ENCODE results near the gene PPP1R3E. TPM values are rescaled to one million over a fixed set of nuclear protein-coding genes. Genes with fewer than 3 reads are reported as not detected.

The PPP1R3E gene
- 10 to 100 TPM in 1 of 2 donors, 1 to 10 TPM in 1; 5.2 to 12.7 TPM for polyA plus RNA-seq

DNA sequence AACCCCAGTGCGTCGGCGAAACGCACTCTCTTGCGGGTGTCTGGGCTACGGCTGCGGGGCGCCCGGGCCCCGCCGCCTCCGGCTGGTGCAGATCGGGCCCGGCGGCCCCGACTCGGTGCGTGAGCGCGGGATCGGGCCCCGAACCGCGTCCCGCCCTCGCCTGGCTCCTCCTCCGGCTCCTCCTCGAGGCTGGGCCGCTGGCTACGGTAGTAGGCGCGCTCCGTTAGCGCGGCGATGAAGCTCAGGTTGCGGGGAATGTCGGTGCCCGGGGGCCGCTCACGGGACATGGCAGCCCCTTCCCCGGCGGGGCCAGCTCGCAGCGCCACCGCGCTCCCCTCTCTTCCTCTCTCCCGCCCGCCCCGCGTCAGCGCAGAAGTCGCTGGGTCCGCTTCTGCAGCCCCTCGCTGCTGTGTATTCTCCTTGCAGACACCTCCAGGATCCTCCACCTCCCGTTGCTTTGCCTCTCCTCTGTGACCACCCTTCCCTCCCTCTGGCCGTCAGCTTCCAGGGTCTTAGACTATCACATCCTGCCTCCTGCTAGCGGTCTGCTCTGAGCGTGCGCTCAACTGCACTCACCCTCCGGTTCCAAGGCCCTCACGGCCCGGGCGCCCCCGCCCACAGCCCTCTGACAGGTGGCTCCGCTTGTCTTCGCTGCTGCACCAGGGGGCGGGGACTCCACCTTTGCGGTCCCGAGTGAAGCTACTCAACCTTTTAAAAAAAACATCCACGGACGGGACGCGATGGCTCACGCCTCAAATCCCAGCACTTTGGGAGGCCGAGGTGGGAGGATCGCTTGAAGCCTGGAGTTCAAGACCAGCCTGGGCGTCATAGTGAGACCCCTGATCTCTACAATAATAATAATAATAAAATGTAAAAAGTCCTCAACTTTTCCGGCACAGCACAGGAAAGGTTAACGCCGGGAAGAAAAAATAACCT lies at the start of gene PPP1R3E:
PPP1R3E (minus strand) TSS at position 570 of the 936 bp plus-strand sequence; CDS start at position 287, 283 bp downstream.
- Histone ChIP-seq H3K36me3 (ENCODE audit: control insufficient read depth in 2 of 2, insufficient read depth in 2 of 2, low read length in 1 of 2) (no peaks in the 10 kb centered on the region), H3K27me3 (ENCODE audit: control insufficient read depth in 1 of 2, insufficient read depth in 2 of 2, low read length in 2 of 2) (no peaks in the 10 kb centered on the region), H3K27ac (ENCODE audit: low read depth in 2 of 2, low read length in 1 of 2) (peak within 1 kb of the TSS; percentile 98 to 100), H3K9me3 (ENCODE audit: control insufficient read depth in 2 of 2, insufficient read depth in 1 of 2, low read depth in 1 of 2, low read length in 1 of 2) (no peaks in the 10 kb centered on the region), H3K4me3 (ENCODE audit: low read depth in 1 of 2, low read length in 2 of 2) (peak within 1 kb of the TSS; percentile 54 to 68), H3K4me1 (ENCODE audit: control insufficient read depth in 2 of 2, insufficient read depth in 2 of 2, low read length in 1 of 2) (peaks cover under 1 to 3% of the 10 kb centered on the region in 2 donors)
- whole genome bisulfite sequencing, 2 donors, result 2% methylated on average over 69 to 81 of the region's 81 CpGs

GRCh38 chr14:23351681-23352505 lies 49.2 kb upstream of the PPP1R3E start:
- WGBS, 2 donors, result 10 to 12% methylated on average over 46 to 61 of the region's 61 CpGs
- H3K27me3 ChIP-seq (ENCODE audit: control insufficient read depth in 1 of 2, insufficient read depth in 2 of 2, low read length in 2 of 2), result no peaks in the 10 kb centered on the region
- H3K4me3 ChIP-seq (ENCODE audit: low read depth in 1 of 2, low read length in 2 of 2), result peak overlapping the region; percentile 20 to 52

DNA sequence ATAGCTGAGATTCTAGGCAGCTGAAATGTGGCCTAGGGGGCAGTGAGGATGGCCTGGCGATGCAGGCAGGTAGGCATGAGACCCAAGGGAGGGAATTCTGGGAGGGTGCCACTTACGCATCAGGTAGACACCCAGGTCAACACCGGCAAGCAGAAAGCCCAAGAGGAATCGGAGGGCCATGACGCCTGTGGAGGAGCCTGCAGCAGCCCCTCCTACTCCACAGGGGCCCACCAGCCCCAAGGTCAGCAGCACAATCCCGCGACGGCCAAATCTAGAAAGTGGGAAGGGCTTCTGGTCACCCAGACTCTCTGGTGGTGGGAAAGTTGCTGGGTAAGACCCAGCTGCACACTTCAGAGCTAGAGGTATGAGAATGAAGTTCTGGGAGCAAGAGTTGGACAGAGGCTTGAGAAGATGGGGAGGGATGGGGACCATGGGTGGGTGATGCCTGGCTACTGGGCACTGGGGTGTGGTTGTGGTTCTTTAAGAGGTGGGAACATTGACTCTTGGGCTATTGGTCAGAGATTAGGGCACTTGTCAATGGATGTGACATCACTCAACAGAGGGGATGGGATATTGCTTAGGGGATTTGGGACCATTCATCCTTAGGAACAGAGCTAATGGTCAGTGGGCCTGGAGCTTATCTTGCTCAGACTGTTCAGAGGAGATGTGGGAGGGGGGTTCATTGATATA lies 46.6 kb upstream of the PPP1R3E start:
- no peak overlapping the region for H3K4me3 ChIP-seq (ENCODE audit: low read depth in 1 of 2, low read length in 2 of 2)
- no peaks in the 10 kb centered on the region for H3K27me3 ChIP-seq (ENCODE audit: control insufficient read depth in 1 of 2, insufficient read depth in 2 of 2, low read length in 2 of 2)
- H3K36me3 ChIP-seq (ENCODE audit: control insufficient read depth in 2 of 2, insufficient read depth in 2 of 2, low read length in 1 of 2), result no peaks in the 10 kb centered on the region
- H3K9me3 ChIP-seq (ENCODE audit: control insufficient read depth in 2 of 2, insufficient read depth in 1 of 2, low read depth in 1 of 2, low read length in 1 of 2), result no peaks in the 10 kb centered on the region
- 85 to 92% methylated on average over 8 of the region's 8 CpGs for WGBS, 2 donors
- H3K4me1 ChIP-seq (ENCODE audit: control insufficient read depth in 2 of 2, insufficient read depth in 2 of 2, low read length in 1 of 2), result peaks cover 7 to 11% of the 10 kb centered on the region in 2 donors
- no peak overlapping the region for H3K27ac ChIP-seq (ENCODE audit: low read depth in 2 of 2, low read length in 1 of 2)

More at GRCh38 chr14:23351681-23352505, 49.2 kb upstream of the PPP1R3E start:
- Histone ChIP-seq H3K27ac (ENCODE audit: low read depth in 2 of 2, low read length in 1 of 2) (no peak overlapping the region), H3K4me1 (ENCODE audit: control insufficient read depth in 2 of 2, insufficient read depth in 2 of 2, low read length in 1 of 2) (peaks cover 7 to 11% of the 10 kb centered on the region in 2 donors), H3K9me3 (ENCODE audit: control insufficient read depth in 2 of 2, insufficient read depth in 1 of 2, low read depth in 1 of 2, low read length in 1 of 2) (no peaks in the 10 kb centered on the region), H3K36me3 (ENCODE audit: control insufficient read depth in 2 of 2, insufficient read depth in 2 of 2, low read length in 1 of 2) (no peaks in the 10 kb centered on the region)

- Histone ChIP-seq H3K4me1 (ENCODE audit: control insufficient read depth in 2 of 2, insufficient read depth in 2 of 2, low read length in 1 of 2) (peaks cover 7 to 11% of the 10 kb centered on the region in 2 donors), H3K9me3 (ENCODE audit: control insufficient read depth in 2 of 2, insufficient read depth in 1 of 2, low read depth in 1 of 2, low read length in 1 of 2) (no peaks in the 10 kb centered on the region), H3K27me3 (ENCODE audit: control insufficient read depth in 1 of 2, insufficient read depth in 2 of 2, low read length in 2 of 2) (no peaks in the 10 kb centered on the region), H3K4me3 (ENCODE audit: low read depth in 1 of 2, low read length in 2 of 2) (no peak overlapping the region), H3K36me3 (ENCODE audit: control insufficient read depth in 2 of 2, insufficient read depth in 2 of 2, low read length in 1 of 2) (no peaks in the 10 kb centered on the region), H3K27ac (ENCODE audit: low read depth in 2 of 2, low read length in 1 of 2) (no peak overlapping the region)
- WGBS, 2 donors, result 91 to 94% methylated on average over 6 of the region's 6 CpGs
Measured at GRCh38 chr14:23348297-23348655, 45.6 kb upstream of the PPP1R3E start.

DNA sequence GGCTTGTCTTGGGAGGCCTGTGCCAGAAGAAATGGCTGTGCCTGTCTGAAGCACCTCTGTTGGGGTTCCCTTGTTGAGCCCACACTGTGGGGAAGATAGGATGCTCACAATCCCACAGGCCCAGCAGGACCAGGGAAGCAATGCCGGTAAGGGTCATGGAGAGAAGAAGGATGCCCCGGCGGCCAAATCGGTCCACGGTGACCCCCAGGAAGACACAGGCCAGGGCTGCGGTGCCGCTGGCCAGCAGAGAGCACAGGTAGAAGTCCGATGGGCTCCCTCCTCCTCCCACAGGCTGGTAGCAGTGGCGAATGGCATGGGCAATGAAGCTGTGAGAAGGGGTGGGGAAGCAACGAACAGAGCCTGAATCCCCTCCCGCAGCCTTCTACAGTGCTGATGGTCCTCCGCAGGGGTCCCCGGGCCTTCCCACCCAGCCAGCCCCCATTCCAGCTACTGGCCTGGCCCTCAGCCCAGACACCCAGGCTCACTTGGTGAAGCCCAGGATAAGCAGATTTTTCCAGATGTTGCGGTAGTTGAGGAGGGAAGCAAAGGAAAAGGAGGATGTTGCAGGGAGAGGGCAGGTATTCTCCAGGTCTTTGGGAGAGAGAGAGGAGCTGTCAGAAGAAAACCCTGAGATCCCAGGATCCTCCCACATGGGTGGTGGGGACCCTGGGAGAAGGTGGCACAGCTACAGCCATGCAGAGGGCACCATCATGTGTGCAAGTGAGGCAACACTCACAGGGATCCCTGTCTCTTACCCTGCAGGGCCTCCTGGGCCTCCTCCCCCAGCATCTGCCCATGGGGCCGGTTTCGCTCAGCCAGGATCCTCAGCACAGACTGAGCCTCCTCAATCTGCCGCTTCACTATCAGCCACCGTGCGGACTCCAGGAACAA lies 45.0 kb upstream of the PPP1R3E start:
- Histone ChIP-seq H3K4me1 (ENCODE audit: control insufficient read depth in 2 of 2, insufficient read depth in 2 of 2, low read length in 1 of 2) (peaks cover 7 to 11% of the 10 kb centered on the region in 2 donors), H3K36me3 (ENCODE audit: control insufficient read depth in 2 of 2, insufficient read depth in 2 of 2, low read length in 1 of 2) (no peaks in the 10 kb centered on the region), H3K27me3 (ENCODE audit: control insufficient read depth in 1 of 2, insufficient read depth in 2 of 2, low read length in 2 of 2) (no peaks in the 10 kb centered on the region), H3K9me3 (ENCODE audit: control insufficient read depth in 2 of 2, insufficient read depth in 1 of 2, low read depth in 1 of 2, low read length in 1 of 2) (no peaks in the 10 kb centered on the region), H3K4me3 (ENCODE audit: low read depth in 1 of 2, low read length in 2 of 2) (no peak overlapping the region), H3K27ac (ENCODE audit: low read depth in 2 of 2, low read length in 1 of 2) (no peak overlapping the region)
- 94% methylated on average over 18 to 19 of the region's 19 CpGs for WGBS, 2 donors

GRCh38 chr14:23346693-23347405 lies 44.2 kb upstream of the PPP1R3E start:
- peaks cover 3 to 4% of the 10 kb centered on the region in 2 donors for H3K4me1 ChIP-seq (ENCODE audit: control insufficient read depth in 2 of 2, insufficient read depth in 2 of 2, low read length in 1 of 2)
- H3K27me3 ChIP-seq (ENCODE audit: control insufficient read depth in 1 of 2, insufficient read depth in 2 of 2, low read length in 2 of 2), result no peaks in the 10 kb centered on the region
- no peaks in the 10 kb centered on the region for H3K36me3 ChIP-seq (ENCODE audit: control insufficient read depth in 2 of 2, insufficient read depth in 2 of 2, low read length in 1 of 2)
- 85 to 86% methylated on average over 27 of the region's 27 CpGs for WGBS, 2 donors
- no peak overlapping the region for H3K27ac ChIP-seq (ENCODE audit: low read depth in 2 of 2, low read length in 1 of 2)
- H3K4me3 ChIP-seq (ENCODE audit: low read depth in 1 of 2, low read length in 2 of 2), result no peak overlapping the region
- H3K9me3 ChIP-seq (ENCODE audit: control insufficient read depth in 2 of 2, insufficient read depth in 1 of 2, low read depth in 1 of 2, low read length in 1 of 2), result no peaks in the 10 kb centered on the region

GRCh38 chr14:23345987-23346692 lies 43.5 kb upstream of the PPP1R3E start:
- H3K36me3 ChIP-seq (ENCODE audit: control insufficient read depth in 2 of 2, insufficient read depth in 2 of 2, low read length in 1 of 2), result no peaks in the 10 kb centered on the region
- no peaks in the 10 kb centered on the region for H3K9me3 ChIP-seq (ENCODE audit: control insufficient read depth in 2 of 2, insufficient read depth in 1 of 2, low read depth in 1 of 2, low read length in 1 of 2)
- WGBS, 2 donors, result 80 to 81% methylated on average over 13 of the region's 13 CpGs
- H3K4me3 ChIP-seq (ENCODE audit: low read depth in 1 of 2, low read length in 2 of 2), result no peak overlapping the region
- H3K27ac ChIP-seq (ENCODE audit: low read depth in 2 of 2, low read length in 1 of 2), result no peak overlapping the region
- H3K4me1 ChIP-seq (ENCODE audit: control insufficient read depth in 2 of 2, insufficient read depth in 2 of 2, low read length in 1 of 2), result no peaks in the 10 kb centered on the region
- no peaks in the 10 kb centered on the region for H3K27me3 ChIP-seq (ENCODE audit: control insufficient read depth in 1 of 2, insufficient read depth in 2 of 2, low read length in 2 of 2)

DNA sequence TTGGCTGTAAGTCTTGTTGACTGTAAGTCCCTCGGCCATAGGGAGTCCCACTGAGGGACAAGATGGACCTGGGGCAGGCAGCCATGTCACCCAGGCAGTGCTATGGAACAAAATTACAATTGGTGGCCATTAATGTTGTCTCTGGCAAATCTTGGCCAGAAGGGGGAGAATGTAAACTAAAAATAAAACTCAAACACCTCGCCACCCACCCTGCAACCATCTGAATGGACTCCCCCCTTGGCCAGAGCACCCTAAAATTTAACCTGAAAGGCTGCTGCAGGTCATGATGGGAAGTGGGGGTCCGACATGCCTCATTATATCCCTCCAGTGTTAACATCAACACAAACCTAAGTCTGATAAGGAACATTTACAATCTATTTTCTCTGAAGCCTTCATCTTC lies 41.8 kb upstream of the PPP1R3E start:
- Histone ChIP-seq H3K36me3 (ENCODE audit: control insufficient read depth in 2 of 2, insufficient read depth in 2 of 2, low read length in 1 of 2) (no peaks in the 10 kb centered on the region), H3K27me3 (ENCODE audit: control insufficient read depth in 1 of 2, insufficient read depth in 2 of 2, low read length in 2 of 2) (no peaks in the 10 kb centered on the region), H3K4me3 (ENCODE audit: low read depth in 1 of 2, low read length in 2 of 2) (no peak overlapping the region), H3K27ac (ENCODE audit: low read depth in 2 of 2, low read length in 1 of 2) (no peak overlapping the region), H3K9me3 (ENCODE audit: control insufficient read depth in 2 of 2, insufficient read depth in 1 of 2, low read depth in 1 of 2, low read length in 1 of 2) (no peaks in the 10 kb centered on the region), H3K4me1 (ENCODE audit: control insufficient read depth in 2 of 2, insufficient read depth in 2 of 2, low read length in 1 of 2) (no peaks in the 10 kb centered on the region)
- 46 to 47% methylated on average over 3 of the region's 3 CpGs for WGBS, 2 donors

Data from esophagus (tissue), 2 donors.